ENCODE data around the gene SV2A.

SV2A gene

DNA sequence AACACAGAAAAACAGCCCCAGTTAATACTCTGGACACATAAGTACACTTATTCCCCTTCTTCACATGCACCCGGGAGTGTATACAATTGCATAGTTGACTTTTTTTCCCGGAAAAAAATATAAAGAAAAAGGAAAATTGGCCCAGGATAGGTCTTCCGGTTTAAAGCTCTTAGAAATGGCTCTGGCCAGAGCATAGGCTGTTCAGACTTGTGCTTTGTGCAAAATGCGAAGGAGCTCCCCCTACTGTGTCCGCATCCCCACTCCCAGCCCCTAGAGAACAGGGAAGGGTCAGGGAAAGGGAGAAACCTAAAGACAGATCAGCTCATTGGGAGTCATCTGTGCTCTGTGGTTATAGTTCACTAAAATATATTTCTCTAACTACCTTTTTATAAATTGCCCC is 24.6 kb upstream of the SV2A start:
- TF ChIP-seq, protein P1, sequence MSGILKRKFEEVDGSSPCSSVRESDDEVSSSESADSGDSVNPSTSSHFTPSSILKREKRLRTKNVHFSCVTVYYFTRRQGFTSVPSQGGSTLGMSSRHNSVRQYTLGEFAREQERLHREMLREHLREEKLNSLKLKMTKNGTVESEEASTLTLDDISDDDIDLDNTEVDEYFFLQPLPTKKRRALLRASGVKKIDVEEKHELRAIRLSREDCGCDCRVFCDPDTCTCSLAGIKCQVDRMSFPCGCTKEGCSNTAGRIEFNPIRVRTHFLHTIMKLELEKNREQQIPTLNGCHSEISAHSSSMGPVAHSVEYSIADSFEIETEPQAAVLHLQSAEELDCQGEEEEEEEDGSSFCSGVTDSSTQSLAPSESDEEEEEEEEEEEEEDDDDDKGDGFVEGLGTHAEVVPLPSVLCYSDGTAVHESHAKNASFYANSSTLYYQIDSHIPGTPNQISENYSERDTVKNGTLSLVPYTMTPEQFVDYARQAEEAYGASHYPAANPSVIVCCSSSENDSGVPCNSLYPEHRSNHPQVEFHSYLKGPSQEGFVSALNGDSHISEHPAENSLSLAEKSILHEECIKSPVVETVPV (CRISPR knock-in tag; IDR thresholded peaks at IDR 0.05): no peak
- TF ChIP-seq ESRRG (CRISPR knock-in tag; IDR thresholded peaks at IDR 0.05): no peak
- TF ChIP-seq ZFP30 (CRISPR knock-in tag; IDR thresholded peaks at IDR 0.05): no peak
- TF ChIP-seq PATZ1 (CRISPR knock-in tag; IDR thresholded peaks at IDR 0.05; ENCODE audit: borderline replicate concordance): no peak
- TF ChIP-seq SNAI2 (CRISPR knock-in tag; IDR thresholded peaks at IDR 0.05): no peak
- TF ChIP-seq, protein P2, sequence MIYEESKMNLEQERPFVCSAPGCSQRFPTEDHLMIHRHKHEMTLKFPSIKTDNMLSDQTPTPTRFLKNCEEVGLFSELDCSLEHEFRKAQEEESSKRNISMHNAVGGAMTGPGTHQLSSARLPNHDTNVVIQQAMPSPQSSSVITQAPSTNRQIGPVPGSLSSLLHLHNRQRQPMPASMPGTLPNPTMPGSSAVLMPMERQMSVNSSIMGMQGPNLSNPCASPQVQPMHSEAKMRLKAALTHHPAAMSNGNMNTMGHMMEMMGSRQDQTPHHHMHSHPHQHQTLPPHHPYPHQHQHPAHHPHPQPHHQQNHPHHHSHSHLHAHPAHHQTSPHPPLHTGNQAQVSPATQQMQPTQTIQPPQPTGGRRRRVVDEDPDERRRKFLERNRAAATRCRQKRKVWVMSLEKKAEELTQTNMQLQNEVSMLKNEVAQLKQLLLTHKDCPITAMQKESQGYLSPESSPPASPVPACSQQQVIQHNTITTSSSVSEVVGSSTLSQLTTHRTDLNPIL (CRISPR knock-in tag; IDR thresholded peaks at IDR 0.05; ENCODE audit: low read depth): no peak
- TF ChIP-seq ARNTL (CRISPR knock-in tag; IDR thresholded peaks at IDR 0.05; ENCODE audit: borderline replicate concordance, low read depth): no peak
- no peak for TF ChIP-seq OSR1 (CRISPR knock-in tag; IDR thresholded peaks at IDR 0.05)
- TF ChIP-seq ZNF8 (CRISPR knock-in tag; IDR thresholded peaks at IDR 0.05): no peak
- no peak for TF ChIP-seq ZNF70 (CRISPR knock-in tag; IDR thresholded peaks at IDR 0.05)
- TF ChIP-seq POU6F1 (CRISPR knock-in tag; IDR thresholded peaks at IDR 0.05; ENCODE audit: borderline replicate concordance, low read depth): no peak
- no peak for TF ChIP-seq ZNF565 (CRISPR knock-in tag; conservative IDR thresholded peaks at IDR 0.05; ENCODE audit: low read depth)
- TF ChIP-seq GLIS3 (CRISPR knock-in tag; IDR thresholded peaks at IDR 0.05): no peak
- no peak for TF ChIP-seq TCF4 (CRISPR knock-in tag; IDR thresholded peaks at IDR 0.05; ENCODE audit: borderline replicate concordance)
- no peak for TF ChIP-seq ISL1 (CRISPR knock-in tag; IDR thresholded peaks at IDR 0.05)
- TF ChIP-seq BACH2 (CRISPR knock-in tag; IDR thresholded peaks at IDR 0.05; ENCODE audit: borderline replicate concordance): no peak
- ATAC-seq: peak; percentile 48

DNA sequence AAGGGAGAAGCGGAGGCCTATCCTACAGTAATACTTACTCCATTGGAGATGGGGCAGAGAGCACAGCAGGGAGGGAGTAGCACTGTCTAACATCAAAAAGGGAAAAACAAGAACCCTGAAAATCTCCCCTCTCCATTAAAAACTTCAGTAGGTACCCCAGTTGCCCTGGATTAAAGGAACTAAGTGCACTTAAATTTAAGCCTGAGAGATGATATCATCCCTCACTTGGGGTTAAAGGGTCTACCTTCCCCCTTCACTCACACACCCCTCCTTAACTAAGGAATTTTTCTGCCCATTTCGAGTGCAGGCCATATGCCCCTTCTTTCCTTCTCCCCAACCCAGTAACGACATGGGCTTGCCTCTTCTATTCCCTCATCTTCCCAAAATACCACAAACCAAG is 22.8 kb upstream of the SV2A start:
- TF ChIP-seq SNAI2 (CRISPR knock-in tag; IDR thresholded peaks at IDR 0.05) (no peak), ZC3H10 (CRISPR knock-in tag; IDR thresholded peaks at IDR 0.05) (no peak), TOX (CRISPR knock-in tag; IDR thresholded peaks at IDR 0.05; ENCODE audit: borderline replicate concordance) (no peak), ZNF565 (CRISPR knock-in tag; conservative IDR thresholded peaks at IDR 0.05; ENCODE audit: low read depth) (no peak), CSDC2 (CRISPR knock-in tag; IDR thresholded peaks at IDR 0.05) (no peak), TCF4 (CRISPR knock-in tag; IDR thresholded peaks at IDR 0.05; ENCODE audit: borderline replicate concordance) (no peak), PATZ1 (CRISPR knock-in tag; IDR thresholded peaks at IDR 0.05; ENCODE audit: borderline replicate concordance) (no peak), BACH2 (CRISPR knock-in tag; IDR thresholded peaks at IDR 0.05; ENCODE audit: borderline replicate concordance) (no peak)
- TF ChIP-seq, protein P2 (CRISPR knock-in tag; IDR thresholded peaks at IDR 0.05; ENCODE audit: low read depth): no peak
- ATAC-seq: no peak

DNA sequence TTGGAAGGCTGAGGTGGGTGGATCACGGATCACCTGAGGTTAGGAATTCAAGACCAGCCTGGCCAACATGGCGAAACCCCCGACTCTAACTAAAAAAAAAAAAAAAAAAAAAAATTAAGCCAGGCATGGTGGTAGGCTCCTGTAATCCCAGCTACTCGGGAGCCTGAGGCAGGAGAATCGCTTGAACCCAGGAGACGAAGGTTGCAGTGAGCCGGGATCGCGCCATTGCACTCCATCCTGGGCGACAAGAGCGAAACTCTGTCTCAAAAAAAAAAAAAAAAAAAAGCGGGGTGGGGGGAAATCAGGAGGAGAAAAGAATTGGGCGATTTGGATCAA is 21.0 kb upstream of the SV2A start:
- peak; percentile 0; the same call in 2 of the 3 replicates for ATAC-seq

DNA sequence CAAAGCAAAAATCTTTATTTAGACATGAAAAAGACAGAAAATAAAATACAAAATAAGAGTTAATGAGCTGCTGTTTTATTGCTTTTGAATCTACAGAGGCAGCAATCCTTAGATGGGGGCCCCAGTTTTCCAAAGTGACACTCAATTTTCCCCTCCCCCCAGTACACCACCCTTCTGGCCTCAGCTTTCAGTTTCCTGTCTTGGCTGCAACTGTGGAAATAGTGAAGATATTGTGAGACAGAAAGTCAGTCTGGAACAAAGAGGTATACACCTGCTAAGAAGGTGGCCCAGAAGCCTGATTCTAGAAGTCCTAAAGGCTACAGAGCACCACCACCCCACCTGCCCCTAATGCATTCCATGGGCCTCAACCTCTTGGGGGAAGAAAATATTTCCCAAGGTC is 20.1 kb upstream of the SV2A start:
- no peak for ATAC-seq
- TF ChIP-seq TSHZ2 (CRISPR knock-in tag; IDR thresholded peaks at IDR 0.05): no peak
- TF ChIP-seq ZNF8 (CRISPR knock-in tag; IDR thresholded peaks at IDR 0.05): no peak
- no peak for TF ChIP-seq PATZ1 (CRISPR knock-in tag; IDR thresholded peaks at IDR 0.05; ENCODE audit: borderline replicate concordance)
- TF ChIP-seq ZC3H10 (CRISPR knock-in tag; IDR thresholded peaks at IDR 0.05): no peak
